Thyroid gland (tissue), 4 donors: Measurements from ENCODE around the gene ADPRM.

ENCODE experiments used
- CTCF ChIP-seq, 6 experiments: fragments of 200-600 bp in 3 of 6; fragments of 450-650 bp in 3 of 6; sonication (generic) in 3 of 6; IDR thresholded peaks; one replicate each; pipeline ENCODE4 v1.5.1; 2016 to 2019; ENCODE audit warnings: antibody characterized with exemption in 6 of 6, mild to moderate bottlenecking in 2 of 6, inconsistent platforms in 1 of 6, moderate library complexity in 1 of 6
- POLR2A ChIP-seq, 2 donors: fragments of 450-650 bp; IDR thresholded peaks; one replicate each; pipeline ENCODE4 v1.6.1; 2017; ENCODE audit warnings: antibody characterized with exemption in 2 of 2, mild to moderate bottlenecking in 2 of 2, moderate library complexity in 1 of 2

GRCh38 chr17:10726196-10726595 lies 28.8 kb downstream of the ADPRM start:
- TF ChIP-seq CTCF (IDR thresholded peaks at IDR 0.05) (no peak), POLR2A (IDR thresholded peaks at IDR 0.05) (no peak)
